Endometrial microvascular endothelial cells (primary cell): Measurements from ENCODE around the gene GET4. TPM values are rescaled to one million over a fixed set of nuclear protein-coding genes. Genes with fewer than 3 reads are reported as not detected.
"Not testable (repeated sequence)": the region's sequence is repeated elsewhere in the genome, so short reads cannot be mapped to it uniquely, and the experiment has no call there.

Experiments used
- in situ Hi-C: cut with HindIII; loops from 2 replicates; pipeline ENCODE4 v1.10.0; 2017; ENCODE audit warnings: low sequenced_read_pairs, low pct_unique_long_range_greater_than_20kb; ENCODE audit errors: inconsistent ontology term
- total RNA-seq: library from RNA; depleted of rRNA; stranded (reverse); fragments of >200 nt; gene quantifications from one replicate; pipeline ENCODE4 v1.2.3, GENCODE V29; 2015; ENCODE audit errors: inconsistent ontology term

GET4 gene
- total RNA-seq, 1 donor from 2014 or later = 45.6 TPM

DNA sequence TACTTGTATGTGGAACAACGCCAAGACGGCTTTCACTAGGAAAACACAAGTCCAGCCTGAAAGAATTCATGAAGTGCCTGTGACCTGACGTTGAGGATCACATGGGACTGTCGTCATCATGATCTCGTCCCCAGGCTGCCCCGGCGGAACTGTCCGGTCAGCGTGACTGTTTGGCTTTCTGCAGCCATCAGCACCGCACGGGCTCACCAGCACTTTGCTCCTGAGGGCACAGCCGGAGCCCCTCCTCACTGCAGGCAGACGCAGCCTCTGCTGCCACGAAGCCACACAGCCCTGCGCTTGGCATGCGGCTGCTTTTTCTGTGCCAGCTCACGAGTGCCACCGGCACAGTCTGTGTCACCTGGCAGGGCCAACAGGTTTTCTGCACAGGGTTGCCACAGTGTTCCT is 9.4 kb upstream of the GET4 start:
- in situ Hi-C loops = no loop called here

GRCh38 chr7:867406-868188 is 8.8 kb upstream of the GET4 start:
- in situ Hi-C loops = no loop called here

DNA sequence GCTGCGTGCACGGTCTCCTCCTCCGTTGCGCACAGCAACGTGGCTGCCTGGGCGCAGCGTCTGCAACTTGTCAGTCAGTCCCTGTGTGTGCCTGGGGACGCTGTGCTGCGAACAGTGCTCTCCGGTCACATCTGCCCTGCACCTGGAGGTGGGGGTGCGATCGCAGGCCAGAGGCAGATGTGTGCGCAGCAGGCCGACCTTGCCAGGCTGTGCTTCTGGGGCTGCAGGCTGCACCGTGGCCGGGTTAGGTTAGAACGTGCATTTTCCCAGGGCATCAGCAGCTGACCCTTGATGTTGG is 8.2 kb upstream of the GET4 start:
- in situ Hi-C loops = no loop called here

- in situ Hi-C loops = no loop called here
These were observed 7.0 kb upstream of the GET4 start for GRCh38 chr7:869348-869747.

- in situ Hi-C loops = no loop called here
These were observed 4.3 kb upstream of the GET4 start for GRCh38 chr7:871900-872537.

- in situ Hi-C loops = not testable (repeated sequence)
These were observed 3.7 kb upstream of the GET4 start for GRCh38 chr7:872685-873084.

DNA sequence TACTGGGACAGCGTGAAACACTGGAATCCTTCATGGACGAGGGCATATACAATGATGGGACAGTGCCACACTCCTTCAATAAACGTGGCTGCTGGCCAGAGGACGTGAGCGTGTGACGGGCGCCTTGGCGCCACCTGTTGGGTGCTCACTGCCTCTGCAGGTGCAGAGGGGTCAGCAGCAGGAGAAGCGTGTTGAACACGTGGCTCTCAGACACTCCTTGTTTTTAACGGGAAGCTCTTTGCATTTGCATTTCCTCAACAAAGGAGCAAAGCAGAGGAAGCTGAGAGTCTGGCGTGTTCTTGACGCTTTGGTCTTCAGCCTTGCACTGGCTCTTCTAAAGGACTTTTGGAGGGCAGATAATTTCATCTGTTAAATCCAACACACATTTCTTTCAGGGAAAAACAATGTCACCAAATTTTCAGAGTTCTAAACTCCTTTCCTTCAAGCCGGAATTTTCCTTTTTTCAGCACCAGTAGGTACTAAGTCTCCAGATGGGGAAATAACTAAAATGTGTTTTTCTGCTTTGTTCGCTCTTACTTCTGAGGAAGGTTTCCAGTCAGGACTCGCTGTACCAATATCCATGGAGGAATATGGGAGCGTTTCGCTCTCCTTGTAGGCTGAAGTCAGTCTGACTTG is 2.9 kb upstream of the GET4 start:
- in situ Hi-C loops = no loop called here

GRCh38 chr7:874031-874749 is 2.2 kb upstream of the GET4 start:
- in situ Hi-C loops = no loop called here

DNA sequence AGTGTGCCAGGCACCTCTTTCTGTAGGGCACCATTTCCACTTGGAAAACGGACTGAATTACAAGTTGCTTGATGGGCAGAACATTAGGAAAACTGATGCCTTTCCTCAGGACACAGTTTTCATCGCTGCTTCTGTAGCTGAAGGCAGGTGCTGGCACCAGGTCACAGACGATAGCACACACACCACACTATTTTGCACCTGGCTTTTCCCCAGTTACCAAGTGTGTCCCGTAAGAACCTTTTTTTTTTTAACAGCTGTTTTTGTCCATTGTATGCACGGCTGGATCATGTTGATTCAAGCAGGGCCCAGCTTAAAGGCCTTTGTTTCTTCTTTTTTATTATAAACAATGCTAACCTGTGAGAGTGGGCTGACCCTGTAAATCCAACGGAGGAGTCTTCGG is 1.3 kb upstream of the GET4 start:
- in situ Hi-C loops = no loop called here

GRCh38 chr7:875476-876076 is 778 bp upstream of the GET4 start:
- in situ Hi-C loops = no loop called here

GRCh38 chr7:876972-877311 is 588 bp downstream of the GET4 start:
- in situ Hi-C loops = no loop called here

DNA sequence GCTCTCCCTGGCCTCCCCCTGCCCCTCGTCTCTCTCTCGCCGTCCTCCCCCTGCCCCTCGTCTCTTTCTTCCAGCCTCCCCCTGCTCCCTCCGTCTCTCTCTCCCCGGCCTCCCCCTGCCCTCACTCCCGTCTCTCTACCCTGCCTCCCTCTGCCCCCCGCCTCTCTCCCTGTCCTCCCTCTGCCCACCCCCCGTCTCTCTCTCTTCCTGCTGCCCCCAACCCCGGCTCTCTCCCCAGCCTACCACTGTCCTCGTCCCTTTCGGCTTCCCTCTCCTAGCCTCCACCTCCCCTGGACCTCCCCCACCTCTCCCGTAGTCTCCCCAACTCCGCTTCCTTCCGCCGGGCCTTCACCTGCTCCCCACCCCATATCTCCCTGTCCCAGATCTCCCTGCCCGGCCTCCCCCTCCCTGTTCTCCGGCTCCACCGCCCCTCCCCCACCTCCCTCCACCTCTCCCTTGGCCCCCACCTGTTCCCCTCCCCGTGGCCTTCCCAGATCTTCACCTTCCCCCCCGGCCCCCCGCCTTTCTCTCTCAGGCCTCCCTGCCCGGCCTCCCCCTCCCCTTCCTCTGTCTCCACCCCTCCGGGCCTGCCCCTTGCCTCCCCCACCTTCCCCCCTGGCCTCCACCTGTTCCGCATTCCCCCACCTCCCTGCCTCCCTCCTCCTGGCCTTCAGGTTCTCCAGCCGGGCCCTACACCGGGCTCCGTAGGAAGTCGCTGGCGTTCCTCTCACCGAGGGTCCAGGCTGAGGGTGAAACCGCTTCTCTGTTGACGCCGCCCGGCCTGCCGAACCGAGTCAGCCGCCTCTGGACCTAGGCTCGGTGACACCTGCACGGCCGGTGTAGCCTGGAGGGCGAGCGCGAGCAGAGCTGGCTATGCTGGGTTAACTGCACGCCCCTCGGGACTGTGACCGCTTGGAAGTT is 1.2 kb downstream of the GET4 start:
- in situ Hi-C loops = no loop called here

DNA sequence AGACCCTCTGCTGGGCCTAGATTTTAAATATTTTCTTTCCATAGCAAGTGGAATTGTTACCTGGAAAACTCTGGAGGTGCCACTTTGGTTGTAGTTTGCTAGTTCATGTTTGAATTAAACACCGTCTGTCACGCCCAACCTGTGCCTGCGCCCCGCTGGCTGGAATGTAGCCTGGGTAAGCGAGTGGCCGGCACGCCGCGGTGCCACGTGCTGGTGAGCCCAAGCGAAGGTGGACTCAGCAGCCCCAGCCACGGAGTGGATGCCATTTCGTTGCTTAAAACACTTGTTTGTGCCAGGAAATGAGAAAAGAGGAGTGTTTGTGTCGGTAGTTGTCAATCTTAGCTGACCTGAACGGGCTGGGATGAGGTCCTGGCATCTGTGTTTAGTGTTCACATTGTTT is 2.7 kb downstream of the GET4 start:
- in situ Hi-C loops = no loop called here

- in situ Hi-C loops = no loop called here
These were observed 3.4 kb downstream of the GET4 start for GRCh38 chr7:879706-880105.

GRCh38 chr7:880450-880849 is 4.1 kb downstream of the GET4 start:
- in situ Hi-C loops = no loop called here

GRCh38 chr7:881441-882234 is 5.3 kb downstream of the GET4 start:
- in situ Hi-C loops = no loop called here

- in situ Hi-C loops = no loop called here
These were observed 6.1 kb downstream of the GET4 start for GRCh38 chr7:882336-883035.
